ENCODE data around the gene TOM1L2.

TOM1L2 gene

DNA sequence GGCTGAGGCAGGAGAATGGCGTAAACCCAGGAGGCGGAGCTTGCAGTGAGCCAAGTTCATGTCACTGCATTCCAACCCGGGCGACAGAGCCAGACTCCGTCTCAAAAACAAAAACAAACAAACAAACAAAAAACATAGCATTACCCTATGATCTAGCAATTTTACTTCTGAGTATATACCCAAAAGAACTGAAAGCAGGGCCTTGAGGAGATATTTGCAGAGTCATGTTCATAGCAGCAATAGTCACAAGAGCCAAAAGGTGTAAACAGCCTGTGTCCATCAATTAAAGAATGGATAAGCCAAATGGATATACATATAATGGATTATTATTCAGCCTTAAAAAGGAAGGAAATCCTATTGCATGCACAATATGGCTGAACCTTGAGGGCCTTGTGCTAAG is 63.1 kb downstream of the TOM1L2 start:
- no peak for TF ChIP-seq GABPA (IDR thresholded peaks at IDR 0.05; ENCODE audit: low read depth)
- TF ChIP-seq, protein P1, sequence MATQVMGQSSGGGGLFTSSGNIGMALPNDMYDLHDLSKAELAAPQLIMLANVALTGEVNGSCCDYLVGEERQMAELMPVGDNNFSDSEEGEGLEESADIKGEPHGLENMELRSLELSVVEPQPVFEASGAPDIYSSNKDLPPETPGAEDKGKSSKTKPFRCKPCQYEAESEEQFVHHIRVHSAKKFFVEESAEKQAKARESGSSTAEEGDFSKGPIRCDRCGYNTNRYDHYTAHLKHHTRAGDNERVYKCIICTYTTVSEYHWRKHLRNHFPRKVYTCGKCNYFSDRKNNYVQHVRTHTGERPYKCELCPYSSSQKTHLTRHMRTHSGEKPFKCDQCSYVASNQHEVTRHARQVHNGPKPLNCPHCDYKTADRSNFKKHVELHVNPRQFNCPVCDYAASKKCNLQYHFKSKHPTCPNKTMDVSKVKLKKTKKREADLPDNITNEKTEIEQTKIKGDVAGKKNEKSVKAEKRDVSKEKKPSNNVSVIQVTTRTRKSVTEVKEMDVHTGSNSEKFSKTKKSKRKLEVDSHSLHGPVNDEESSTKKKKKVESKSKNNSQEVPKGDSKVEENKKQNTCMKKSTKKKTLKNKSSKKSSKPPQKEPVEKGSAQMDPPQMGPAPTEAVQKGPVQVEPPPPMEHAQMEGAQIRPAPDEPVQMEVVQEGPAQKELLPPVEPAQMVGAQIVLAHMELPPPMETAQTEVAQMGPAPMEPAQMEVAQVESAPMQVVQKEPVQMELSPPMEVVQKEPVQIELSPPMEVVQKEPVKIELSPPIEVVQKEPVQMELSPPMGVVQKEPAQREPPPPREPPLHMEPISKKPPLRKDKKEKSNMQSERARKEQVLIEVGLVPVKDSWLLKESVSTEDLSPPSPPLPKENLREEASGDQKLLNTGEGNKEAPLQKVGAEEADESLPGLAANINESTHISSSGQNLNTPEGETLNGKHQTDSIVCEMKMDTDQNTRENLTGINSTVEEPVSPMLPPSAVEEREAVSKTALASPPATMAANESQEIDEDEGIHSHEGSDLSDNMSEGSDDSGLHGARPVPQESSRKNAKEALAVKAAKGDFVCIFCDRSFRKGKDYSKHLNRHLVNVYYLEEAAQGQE (IDR thresholded peaks at IDR 0.05; ENCODE audit: insufficient replicate concordance, low read depth): no peak
- no peak for TF ChIP-seq SPI1 (IDR thresholded peaks at IDR 0.05; ENCODE audit: borderline replicate concordance, low read depth)
- TF ChIP-seq POLR2AphosphoS5 (IDR thresholded peaks at IDR 0.05; ENCODE audit: low read depth): no peak
- TF ChIP-seq, protein P2, sequence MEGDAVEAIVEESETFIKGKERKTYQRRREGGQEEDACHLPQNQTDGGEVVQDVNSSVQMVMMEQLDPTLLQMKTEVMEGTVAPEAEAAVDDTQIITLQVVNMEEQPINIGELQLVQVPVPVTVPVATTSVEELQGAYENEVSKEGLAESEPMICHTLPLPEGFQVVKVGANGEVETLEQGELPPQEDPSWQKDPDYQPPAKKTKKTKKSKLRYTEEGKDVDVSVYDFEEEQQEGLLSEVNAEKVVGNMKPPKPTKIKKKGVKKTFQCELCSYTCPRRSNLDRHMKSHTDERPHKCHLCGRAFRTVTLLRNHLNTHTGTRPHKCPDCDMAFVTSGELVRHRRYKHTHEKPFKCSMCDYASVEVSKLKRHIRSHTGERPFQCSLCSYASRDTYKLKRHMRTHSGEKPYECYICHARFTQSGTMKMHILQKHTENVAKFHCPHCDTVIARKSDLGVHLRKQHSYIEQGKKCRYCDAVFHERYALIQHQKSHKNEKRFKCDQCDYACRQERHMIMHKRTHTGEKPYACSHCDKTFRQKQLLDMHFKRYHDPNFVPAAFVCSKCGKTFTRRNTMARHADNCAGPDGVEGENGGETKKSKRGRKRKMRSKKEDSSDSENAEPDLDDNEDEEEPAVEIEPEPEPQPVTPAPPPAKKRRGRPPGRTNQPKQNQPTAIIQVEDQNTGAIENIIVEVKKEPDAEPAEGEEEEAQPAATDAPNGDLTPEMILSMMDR (IDR thresholded peaks at IDR 0.05; ENCODE audit: insufficient read depth, low read length): no peak
- H3K4me3 ChIP-seq (replicated peaks; ENCODE audit: insufficient read depth, low read length): no peak overlapping the region
- DNase-seq (ENCODE audit: low read depth in 1 of 2, low spot score in 1 of 2): no peak
- H3K27ac ChIP-seq (replicated peaks): no peak overlapping the region
- no peaks in the 10 kb centered on the region for H3K27me3 ChIP-seq (ENCODE audit: insufficient read depth, poor library complexity, severe bottlenecking)

DNA sequence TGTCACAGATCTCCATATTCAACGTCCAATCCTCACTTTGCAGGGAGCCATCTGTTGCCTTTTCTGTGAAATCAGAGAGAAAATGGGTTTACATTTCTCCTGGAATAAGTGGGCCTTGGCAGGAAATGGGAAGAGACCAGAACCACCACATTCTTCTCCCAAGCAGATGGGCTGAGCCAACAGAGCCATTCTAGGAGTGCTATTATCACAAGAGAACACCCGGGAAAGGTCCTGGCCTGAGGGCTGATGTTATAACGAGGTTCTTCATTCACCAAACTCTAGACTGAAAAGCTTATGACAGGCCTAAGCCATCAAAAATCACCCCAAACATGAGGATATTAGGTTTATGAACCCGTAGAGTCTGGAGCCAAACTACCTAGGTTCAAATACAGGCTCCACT is 64.7 kb downstream of the TOM1L2 start:
- DNase-seq (ENCODE audit: low read depth in 1 of 2, low spot score in 1 of 2): no peak
- Histone ChIP-seq H3K27me3 (ENCODE audit: insufficient read depth, poor library complexity, severe bottlenecking) (no peaks in the 10 kb centered on the region), H3K27ac (replicated peaks) (no peak overlapping the region), H3K4me3 (replicated peaks; ENCODE audit: insufficient read depth, low read length) (no peak overlapping the region)
- TF ChIP-seq SPI1 (IDR thresholded peaks at IDR 0.05; ENCODE audit: borderline replicate concordance, low read depth) (no peak), POLR2AphosphoS5 (IDR thresholded peaks at IDR 0.05; ENCODE audit: low read depth) (no peak), GABPA (IDR thresholded peaks at IDR 0.05; ENCODE audit: low read depth) (no peak)
- TF ChIP-seq, protein P1 (IDR thresholded peaks at IDR 0.05; ENCODE audit: insufficient replicate concordance, low read depth): no peak
- TF ChIP-seq, protein P2 (IDR thresholded peaks at IDR 0.05; ENCODE audit: insufficient read depth, low read length): no peak

DNA sequence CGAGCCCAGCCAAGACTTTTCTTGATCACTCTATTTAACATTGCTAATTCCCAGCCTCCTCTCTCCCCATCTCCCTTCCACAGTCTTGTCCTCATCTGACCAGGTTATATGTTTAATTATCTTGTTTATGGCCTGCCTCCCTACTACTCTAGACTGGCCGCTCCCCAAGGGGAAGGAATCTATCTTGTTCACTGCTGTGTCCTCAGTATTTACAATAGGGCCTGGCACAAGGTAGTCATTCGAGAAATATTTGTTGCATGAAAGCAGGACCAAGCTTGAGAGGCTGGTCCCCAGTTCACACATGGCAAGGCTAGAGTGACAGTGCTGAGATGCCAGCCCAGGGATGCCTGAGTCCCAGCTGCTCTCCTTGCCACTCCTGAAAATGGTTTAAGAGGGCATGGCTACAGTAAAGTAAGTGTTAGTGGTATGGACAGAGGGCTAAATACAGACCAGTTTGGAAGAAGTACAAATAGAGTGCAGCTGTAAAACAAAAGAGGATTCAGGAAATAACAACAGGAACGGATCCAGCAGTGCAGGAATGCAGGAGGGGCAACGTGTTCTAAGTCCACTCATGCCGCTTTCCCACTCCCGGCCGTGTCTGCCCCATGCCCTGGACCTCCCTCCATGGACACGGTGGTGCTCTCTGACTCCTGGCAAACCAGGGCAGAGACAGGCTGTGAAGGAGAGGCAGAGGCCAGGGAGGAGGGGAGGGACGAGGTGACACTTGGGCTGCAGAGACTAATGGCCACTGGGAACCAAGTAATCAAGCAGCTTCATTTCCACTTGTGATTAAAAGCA is 65.6 kb downstream of the TOM1L2 start:
- DNase-seq (ENCODE audit: low read depth in 1 of 2, low spot score in 1 of 2): no peak
- Histone ChIP-seq H3K27ac (replicated peaks) (no peak overlapping the region), H3K4me3 (replicated peaks; ENCODE audit: insufficient read depth, low read length) (no peak overlapping the region), H3K27me3 (ENCODE audit: insufficient read depth, poor library complexity, severe bottlenecking) (no peaks in the 10 kb centered on the region)
- TF ChIP-seq, protein P1 (IDR thresholded peaks at IDR 0.05; ENCODE audit: insufficient replicate concordance, low read depth): no peak
- TF ChIP-seq SPI1 (IDR thresholded peaks at IDR 0.05; ENCODE audit: borderline replicate concordance, low read depth): no peak
